Fibroblast of villous mesenchyme (primary cell): ENCODE data around the gene GPD1L. TPM values are rescaled to one million over a fixed set of nuclear protein-coding genes. Genes with fewer than 3 reads are reported as not detected.

Experiments used
- DNase-seq: peaks from one replicate; pipeline ENCODE4 v3.0.0-alpha.2; 2010; ENCODE audit warnings: low read depth
- H3K4me3 ChIP-seq: 2 replicates; pipeline ENCODE4 v1.5.1; 2011; ENCODE audit warnings: low read depth, mild to moderate bottlenecking, low read length
- CTCF ChIP-seq: IDR thresholded peaks from 2 replicates; pipeline ENCODE4 v1.5.1; 2012; ENCODE audit warnings: low read depth, mild to moderate bottlenecking, low read length; ENCODE audit not compliant: insufficient read depth
- total RNA-seq: library from RNA; depleted of rRNA; stranded (reverse); fragments of >200 nt; gene quantifications from 2 replicates; pipeline ENCODE4 v1.2.3, GENCODE V29; 2012

The GPD1L gene
- total RNA-seq, 1 donor = 7.8 TPM

- no peak for TF ChIP-seq CTCF
- no peak overlapping the region for H3K4me3 ChIP-seq
- no peak for DNase-seq
Observed at GRCh38 chr3:32078085-32078634, 28.3 kb upstream of the GPD1L start.

DNA sequence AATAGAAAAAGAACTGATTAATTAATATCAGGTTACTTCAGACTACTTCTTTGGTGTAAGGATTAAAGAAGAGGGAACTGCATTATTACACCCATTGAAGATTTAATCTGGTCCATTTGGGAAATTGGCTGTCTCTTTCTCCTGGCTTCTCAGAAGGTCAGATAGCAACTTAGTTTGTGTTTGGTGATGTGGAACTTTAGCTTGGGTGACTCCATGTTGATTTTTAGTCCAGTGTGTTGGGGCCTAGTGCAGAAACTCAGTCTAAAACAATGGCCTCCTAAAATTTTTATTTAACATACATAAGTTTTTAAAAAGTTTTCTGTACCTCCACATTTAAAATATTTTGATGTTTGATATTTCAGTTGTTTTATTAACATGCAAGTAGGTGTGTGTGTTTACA, 27.6 kb upstream of the GPD1L start:
- no peak for TF ChIP-seq CTCF
- no peak overlapping the region for H3K4me3 ChIP-seq
- no peak for DNase-seq

- H3K4me3 ChIP-seq = no peak overlapping the region
- TF ChIP-seq CTCF = no peak
- DNase-seq = peak; percentile 63
Observed at GRCh38 chr3:32082721-32083120, 23.7 kb upstream of the GPD1L start.

DNA sequence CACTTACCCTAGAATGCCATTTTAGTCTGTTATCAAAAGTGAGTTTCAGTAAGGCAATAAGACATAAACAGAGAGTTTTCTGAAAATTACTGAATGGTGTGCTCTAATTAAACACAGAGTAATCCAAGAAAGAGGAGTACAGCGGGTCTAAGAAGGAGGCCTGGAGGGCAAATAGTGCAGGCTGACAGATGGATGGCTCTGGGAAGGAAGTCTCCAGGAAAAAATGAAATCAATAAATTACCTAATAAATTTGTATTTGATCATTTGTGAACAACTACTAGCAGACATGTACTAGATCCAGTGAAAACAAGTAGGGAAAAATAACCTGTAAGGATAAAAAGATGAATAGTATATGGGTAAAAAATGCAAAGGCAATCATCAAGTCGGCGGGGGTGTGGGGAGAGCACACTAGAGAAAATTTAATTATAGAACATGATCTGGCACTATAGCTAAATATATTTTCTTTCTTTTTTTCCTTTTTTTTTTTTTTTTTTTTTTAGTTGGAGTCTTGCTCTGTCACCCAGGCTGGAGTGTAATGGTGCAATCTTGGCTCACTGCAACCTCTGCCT, 22.6 kb upstream of the GPD1L start:
- no peak for TF ChIP-seq CTCF
- DNase-seq = no peak
- H3K4me3 ChIP-seq = no peak overlapping the region

DNA sequence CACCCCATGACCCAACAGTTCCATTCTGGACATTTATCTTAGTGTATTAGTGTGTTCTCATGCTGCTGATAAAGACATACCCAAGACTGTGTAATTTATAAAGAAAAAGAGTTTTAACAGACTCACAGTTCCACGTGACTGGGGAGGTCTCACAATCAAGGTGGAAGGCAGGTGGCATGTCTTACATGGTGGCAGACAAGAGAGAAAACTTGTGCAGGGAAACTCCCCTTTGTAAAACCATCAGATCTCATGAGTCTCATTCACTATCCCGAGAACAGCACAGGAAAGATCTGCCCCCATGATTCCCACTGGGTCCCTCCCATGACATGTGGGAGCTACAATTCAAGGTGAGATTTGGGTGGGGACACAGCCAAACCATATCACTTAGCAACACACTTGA, 21.6 kb upstream of the GPD1L start:
- TF ChIP-seq CTCF = no peak
- H3K4me3 ChIP-seq = no peak overlapping the region
- no peak for DNase-seq

GRCh38 chr3:32086464-32086863, 20.0 kb upstream of the GPD1L start:
- no peak for TF ChIP-seq CTCF
- no peak overlapping the region for H3K4me3 ChIP-seq
- DNase-seq = no peak

- no peak overlapping the region for H3K4me3 ChIP-seq
- TF ChIP-seq CTCF = no peak
- DNase-seq = no peak
Observed at GRCh38 chr3:32089476-32089875, 16.9 kb upstream of the GPD1L start.
